Measurements from ENCODE around the gene ZFYVE28. TPM values are rescaled to one million over a fixed set of nuclear protein-coding genes. Genes with fewer than 3 reads are reported as not detected.

ZFYVE28 gene
- total RNA-seq, 1 experiment from 2014 or later = 0.82 TPM

GRCh38 chr4:2449511-2450392, 31.3 kb upstream of the ZFYVE28 start:
- Mint-ChIP-seq H3K27me3 (ENCODE audit: insufficient read depth, unreplicated experiment) (no peaks in the 10 kb centered on the region), H3K36me3 (ENCODE audit: insufficient read depth, unreplicated experiment) (no peaks in the 10 kb centered on the region), H3K4me1 (ENCODE audit: low read depth, unreplicated experiment) (no peaks in the 10 kb centered on the region), H3K27ac (ENCODE audit: unreplicated experiment) (no peak overlapping the region), H3K4me3 (ENCODE audit: unreplicated experiment) (no peak overlapping the region), H3K9me3 (ENCODE audit: unreplicated experiment) (no peaks in the 10 kb centered on the region)
- Histone ChIP-seq H3K9me3 (no peaks in the 10 kb centered on the region), H3K27me3 (replicated peaks; ENCODE audit: control insufficient read depth, insufficient read depth, low read length) (no peaks in the 10 kb centered on the region), H3K36me3 (ENCODE audit: control insufficient read depth, insufficient read depth, low read length) (no peaks in the 10 kb centered on the region), H3K4me1 (no peaks in the 10 kb centered on the region), H3K4me3 (ENCODE audit: low read depth, low read length) (no peak overlapping the region)
- intact Hi-C loops (cut with micrococcal nuclease; ENCODE audit: unreplicated experiment) = no loop called here
- DNase-seq = no peak
- BruUV-seq (replicated peaks) = no TSS peak
- ChIA-PET POLR2A (no interaction called here), CTCF (no interaction called here)
- TF ChIP-seq CTCF (IDR thresholded peaks at IDR 0.05; ENCODE audit: insufficient read depth in 1 of 2, low read depth in 1 of 2, low read length in 1 of 2, severe bottlenecking in 1 of 2, unreplicated experiment in 1 of 2) = no peak

DNA sequence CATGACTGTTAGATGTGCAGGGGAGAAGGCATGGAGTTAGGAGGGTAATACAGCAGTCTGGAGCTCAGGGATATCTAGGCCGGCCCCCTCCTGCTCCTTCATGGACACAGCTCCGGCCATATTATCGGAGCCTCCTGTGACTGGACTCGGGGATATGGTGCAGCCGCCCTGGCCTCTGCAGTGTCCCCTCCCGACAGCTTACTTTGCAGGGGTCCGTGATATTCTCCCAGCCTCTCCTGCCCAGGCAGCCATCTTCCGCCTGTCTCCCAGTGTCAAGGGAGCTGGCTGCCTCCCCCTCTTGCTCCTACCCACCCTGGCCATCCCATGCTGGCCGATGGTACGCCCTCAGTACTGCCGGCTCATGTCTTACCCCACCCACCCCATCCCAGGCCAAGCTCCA, 30.6 kb upstream of the ZFYVE28 start:
- Histone ChIP-seq H3K4me1 (no peaks in the 10 kb centered on the region), H3K36me3 (ENCODE audit: control insufficient read depth, insufficient read depth, low read length) (no peaks in the 10 kb centered on the region), H3K4me3 (ENCODE audit: low read depth, low read length) (no peak overlapping the region), H3K27me3 (replicated peaks; ENCODE audit: control insufficient read depth, insufficient read depth, low read length) (no peaks in the 10 kb centered on the region), H3K9me3 (no peaks in the 10 kb centered on the region)
- no peaks in the 10 kb centered on the region for H3K36me3 Mint-ChIP-seq (ENCODE audit: insufficient read depth, unreplicated experiment)
- no peak for DNase-seq
- no peak overlapping the region for H3K27ac Mint-ChIP-seq (ENCODE audit: unreplicated experiment)
- no peaks in the 10 kb centered on the region for H3K4me1 Mint-ChIP-seq (ENCODE audit: low read depth, unreplicated experiment)
- no peak for TF ChIP-seq CTCF (IDR thresholded peaks at IDR 0.05; ENCODE audit: insufficient read depth in 1 of 2, low read depth in 1 of 2, low read length in 1 of 2, severe bottlenecking in 1 of 2, unreplicated experiment in 1 of 2)
- H3K9me3 Mint-ChIP-seq (ENCODE audit: unreplicated experiment) = no peaks in the 10 kb centered on the region
- ChIA-PET CTCF (no interaction called here), POLR2A (no interaction called here)
- no peaks in the 10 kb centered on the region for H3K27me3 Mint-ChIP-seq (ENCODE audit: insufficient read depth, unreplicated experiment)
- BruUV-seq (replicated peaks) = no TSS peak
- no peak overlapping the region for H3K4me3 Mint-ChIP-seq (ENCODE audit: unreplicated experiment)
- intact Hi-C loops (cut with micrococcal nuclease; ENCODE audit: unreplicated experiment) = no loop called here

- ChIA-PET POLR2A (no interaction called here), CTCF (no interaction called here)
- Histone ChIP-seq H3K4me1 (no peaks in the 10 kb centered on the region), H3K4me3 (ENCODE audit: low read depth, low read length) (no peak overlapping the region), H3K27me3 (replicated peaks; ENCODE audit: control insufficient read depth, insufficient read depth, low read length) (no peaks in the 10 kb centered on the region), H3K36me3 (ENCODE audit: control insufficient read depth, insufficient read depth, low read length) (no peaks in the 10 kb centered on the region), H3K9me3 (no peaks in the 10 kb centered on the region)
- H3K4me1 Mint-ChIP-seq (ENCODE audit: low read depth, unreplicated experiment) = no peaks in the 10 kb centered on the region
- no peak overlapping the region for H3K27ac Mint-ChIP-seq (ENCODE audit: unreplicated experiment)
- intact Hi-C loops (cut with micrococcal nuclease; ENCODE audit: unreplicated experiment) = no loop called here
- BruUV-seq (replicated peaks) = no TSS peak
- DNase-seq = no peak
- TF ChIP-seq CTCF (IDR thresholded peaks at IDR 0.05; ENCODE audit: insufficient read depth in 1 of 2, low read depth in 1 of 2, low read length in 1 of 2, severe bottlenecking in 1 of 2, unreplicated experiment in 1 of 2) = no peak
- no peaks in the 10 kb centered on the region for H3K36me3 Mint-ChIP-seq (ENCODE audit: insufficient read depth, unreplicated experiment)
- no peaks in the 10 kb centered on the region for H3K27me3 Mint-ChIP-seq (ENCODE audit: insufficient read depth, unreplicated experiment)
- H3K4me3 Mint-ChIP-seq (ENCODE audit: unreplicated experiment) = no peak overlapping the region
- no peaks in the 10 kb centered on the region for H3K9me3 Mint-ChIP-seq (ENCODE audit: unreplicated experiment)
Measured at GRCh38 chr4:2448589-2448988, 30.1 kb upstream of the ZFYVE28 start.

All from Caco-2 (cell line).